Stimulated activated CD8-positive, alpha-beta memory T cell treated with anti-CD3 and anti-CD28 coated beads, Interleukin-15, amount 100 ng/mL, for 4 hours (primary cell): Measurements from ENCODE around the gene CLBA1.
"Not testable (repeated sequence)": the region's sequence is repeated elsewhere in the genome, so short reads cannot be mapped to it uniquely, and the experiment has no call there.

ENCODE experiments used
- DNase-seq, 2 donors: peaks; one replicate each; pipeline ENCODE4 v3.0.0-alpha.2; 2020; ENCODE audit warnings: low read depth in 2 of 2

Gene CLBA1

GRCh38 chr14:105022276-105022670 lies 36.7 kb downstream of the CLBA1 start:
- no peak for DNase-seq

GRCh38 chr14:105023144-105023543 lies 37.6 kb downstream of the CLBA1 start:
- DNase-seq, result no peak

- DNase-seq, result no peak
Measured at GRCh38 chr14:105023791-105024480, 38.3 kb downstream of the CLBA1 start.

DNA sequence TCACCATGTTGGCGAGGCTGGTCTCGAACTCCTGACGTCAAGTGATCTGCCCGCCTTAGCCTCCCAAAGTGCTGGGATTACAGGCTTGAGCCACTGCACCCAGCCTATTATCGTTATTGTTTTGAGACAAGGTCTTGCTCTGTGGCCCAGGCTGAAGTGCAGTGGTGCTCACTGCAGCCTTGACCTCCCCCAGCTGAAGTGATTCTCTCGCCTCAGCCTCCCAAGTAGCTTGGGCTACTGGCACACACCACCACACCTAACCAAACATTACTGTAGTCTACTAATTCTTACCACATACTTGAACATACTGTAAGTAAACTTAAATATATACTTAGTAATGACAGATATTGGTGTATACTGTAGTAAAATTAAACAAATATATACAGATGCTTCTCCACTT lies 39.8 kb downstream of the CLBA1 start:
- DNase-seq, result no peak

DNA sequence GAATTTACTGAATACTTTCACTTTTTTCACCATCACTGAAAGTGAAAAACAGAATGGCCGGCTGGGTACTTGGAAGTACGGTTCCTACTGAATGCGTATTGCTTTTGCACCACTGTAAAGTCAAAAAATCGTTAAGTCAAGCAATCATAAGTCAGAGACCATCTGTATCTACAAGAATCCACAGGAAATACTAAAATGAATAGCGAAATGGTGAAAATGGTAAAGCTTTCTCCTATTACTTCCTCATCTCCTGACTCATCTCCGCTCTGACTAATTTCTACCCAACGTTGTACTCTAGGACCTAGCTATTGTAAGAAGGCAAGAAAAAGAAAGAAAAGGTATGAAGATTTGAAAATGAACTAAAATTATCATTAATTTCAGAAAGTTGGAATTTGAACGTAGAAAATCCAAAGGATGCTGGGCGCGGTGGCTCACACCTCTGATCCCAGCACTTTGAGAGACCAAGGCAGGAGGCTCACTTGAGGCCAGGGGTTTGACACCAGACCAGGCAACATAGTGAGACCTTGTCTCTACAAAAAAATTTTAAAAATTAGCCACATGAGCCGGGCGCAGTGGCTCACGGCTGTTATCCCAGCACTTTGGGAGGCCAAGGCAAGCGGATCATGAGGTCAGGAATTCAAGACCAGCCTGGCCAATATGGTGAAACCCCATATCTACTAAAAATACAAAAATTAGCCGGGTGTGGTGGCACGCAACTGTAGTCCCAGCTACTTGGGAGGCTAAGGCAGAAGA lies 40.6 kb downstream of the CLBA1 start:
- DNase-seq, result no peak

DNA sequence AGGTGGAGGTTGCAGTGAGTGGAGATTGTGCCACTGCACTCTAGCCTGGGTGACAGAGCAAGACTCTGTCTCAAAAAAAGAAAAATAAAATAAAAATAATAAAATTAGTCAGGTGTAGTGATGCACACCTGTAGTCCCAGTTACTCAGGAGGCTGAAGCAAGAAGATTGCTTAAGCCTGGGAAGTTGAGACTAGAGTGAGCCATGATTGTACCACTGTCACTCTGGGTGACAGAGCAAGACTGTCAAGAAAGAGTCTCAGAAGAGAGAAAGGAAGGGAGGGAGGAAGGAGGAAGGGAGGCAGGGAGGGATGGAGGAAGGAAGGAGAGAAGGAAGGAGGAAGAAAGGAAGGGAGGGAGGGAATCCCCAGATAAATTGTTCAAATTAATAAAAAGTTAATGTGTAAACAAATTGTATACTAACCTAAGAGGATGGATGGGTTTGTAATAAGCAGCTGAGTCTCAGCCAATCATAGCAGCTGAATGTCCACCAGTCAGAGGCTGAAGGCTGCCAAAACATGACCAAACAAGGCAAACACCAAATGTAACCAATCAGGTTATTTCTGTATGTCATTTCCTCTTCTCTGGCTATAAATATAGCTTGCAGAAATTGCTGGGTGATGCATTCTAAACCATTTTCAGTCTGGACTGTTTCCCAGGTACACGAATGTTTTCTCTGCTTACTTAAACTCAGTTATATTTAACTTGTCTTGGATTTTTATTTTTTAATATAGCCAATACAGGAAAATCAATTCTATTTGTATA lies 41.4 kb downstream of the CLBA1 start:
- DNase-seq, result no peak

- not testable (repeated sequence) for DNase-seq
Measured at GRCh38 chr14:105027718-105028117, 42.1 kb downstream of the CLBA1 start.

- no peak for DNase-seq
Measured at GRCh38 chr14:105028251-105028927, 42.8 kb downstream of the CLBA1 start.

GRCh38 chr14:105029402-105029801 lies 43.8 kb downstream of the CLBA1 start:
- DNase-seq, result no peak

DNA sequence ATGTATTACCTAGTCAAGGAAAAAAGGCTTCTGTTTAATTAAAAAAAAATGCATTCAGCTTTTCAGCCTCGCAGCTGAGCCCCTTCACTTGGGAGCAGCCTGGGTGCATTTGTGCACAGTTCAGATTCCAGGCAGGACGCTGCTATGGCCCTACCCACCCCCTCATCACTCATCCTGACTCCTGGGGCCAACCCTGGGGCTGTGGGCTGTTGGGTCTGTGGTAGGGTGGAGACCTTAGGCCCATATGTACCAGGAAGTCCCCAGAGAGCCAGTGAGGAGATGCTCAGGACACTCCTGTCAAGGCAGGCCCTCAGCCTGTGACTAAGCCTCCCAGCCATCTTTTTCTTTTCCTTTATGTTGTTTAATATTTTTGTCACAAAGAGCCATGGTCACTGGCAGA lies 44.6 kb downstream of the CLBA1 start:
- DNase-seq, result no peak

- DNase-seq, result no peak
Measured at GRCh38 chr14:105030836-105031396, 45.3 kb downstream of the CLBA1 start.

DNA sequence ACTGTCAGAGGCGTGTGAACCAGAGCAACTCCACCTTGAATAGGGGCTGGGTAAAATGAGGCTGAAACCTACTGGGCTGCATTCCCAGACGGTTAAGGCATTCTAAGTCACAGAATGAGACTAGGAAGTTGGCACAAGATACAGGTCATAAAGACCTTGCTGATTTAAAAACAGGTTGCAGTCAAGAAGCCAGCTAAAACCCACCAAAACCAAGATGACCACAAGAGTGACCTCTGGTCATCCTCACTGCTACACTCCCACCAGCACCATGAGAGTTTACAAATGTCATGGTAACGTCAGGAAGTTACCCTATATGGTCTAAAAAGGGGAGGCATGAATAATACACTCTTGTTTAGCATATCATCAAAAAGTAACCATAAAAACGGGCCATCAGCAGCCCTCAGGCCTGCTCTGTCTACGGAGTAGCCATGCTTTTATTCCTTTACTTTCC lies 46.9 kb downstream of the CLBA1 start:
- not testable (repeated sequence) for DNase-seq

GRCh38 chr14:105033412-105033900 lies 47.9 kb downstream of the CLBA1 start:
- DNase-seq, result not testable (repeated sequence)

- DNase-seq, result no peak
Measured at GRCh38 chr14:105034315-105035039, 48.9 kb downstream of the CLBA1 start.

- DNase-seq, result not testable (repeated sequence)
Measured at GRCh38 chr14:105035616-105036015, 50.0 kb downstream of the CLBA1 start.

GRCh38 chr14:105039458-105040205 lies 54.0 kb downstream of the CLBA1 start:
- no peak for DNase-seq

GRCh38 chr14:105041841-105042765 lies 56.5 kb downstream of the CLBA1 start:
- DNase-seq, result no peak

GRCh38 chr14:105042813-105043212 lies 57.2 kb downstream of the CLBA1 start:
- DNase-seq, result no peak

- no peak for DNase-seq
Measured at GRCh38 chr14:105043641-105044040, 58.1 kb downstream of the CLBA1 start.
